ENCODE results near the gene RSBN1. TPM values are rescaled to one million over a fixed set of nuclear protein-coding genes. Genes with fewer than 3 reads are reported as not detected.

RSBN1 gene
- total and polyA plus RNA-seq, 10 of the 15 experiments (the other 5 are each of a cell fraction or from before 2014, with no cell fraction given), result 2.9 to 26.8 (median 11.5) TPM

GRCh38 chr1:113800487-113800886, 11.8 kb downstream of the RSBN1 start (continued):
- no peak for TF ChIP-seq POLR2AphosphoS2 (IDR thresholded peaks at IDR 0.05; ENCODE audit: low read depth, low read length)
- TF ChIP-seq MTA2 (IDR thresholded peaks at IDR 0.05; ENCODE audit: low read depth), result peak; percentile 61
- TF ChIP-seq SIX5 (IDR thresholded peaks at IDR 0.05; ENCODE audit: low read depth, low read length, severe bottlenecking), result no peak
- TF ChIP-seq SIN3A (IDR thresholded peaks at IDR 0.05; ENCODE audit: low read depth, low read length), result no peak

GRCh38 chr1:113797472-113797871, 14.8 kb downstream of the RSBN1 start:
- peaks cover 2% of the 10 kb centered on the region; the same call in 2 of the 3 replicates for H3K9me3 ChIP-seq (replicated peaks; ENCODE audit: control insufficient read depth, insufficient read depth, low read length)
- 63% methylated on average over 4 of the region's 4 CpGs for WGBS (ENCODE audit: insufficient coverage, insufficient replicate concordance, low lambda C conversion rate, missing lambda C conversion rate)
- ChIA-PET SMC1A (ENCODE audit: uncharacterized antibody, unreplicated experiment) (interaction anchor here (4.4 to 10.5 kb wide), 2 partner anchors 11 to 38 kb away, joined by 17 to 134 read pairs; partner anchors contain the start of gene PHTF1), POLR2A (interaction anchor here (2.5 to 8.2 kb wide), 2 partner anchors 10 to 13 kb away, joined by 7 to 40 read pairs; no protein-coding TSS in a partner anchor), RAD21 (ENCODE audit: unreplicated experiment) (no interaction called here), CTCF (no interaction called here)
- in situ Hi-C loops (cut with MboI), result no loop called here
- H3K27me3 ChIP-seq (replicated peaks in 1 of 2; ENCODE audit: control insufficient read depth in 2 of 2, insufficient read depth in 2 of 2, low read length in 1 of 2), result no peaks in the 10 kb centered on the region
- H3K36me3 ChIP-seq (ENCODE audit: control insufficient read depth in 2 of 2, insufficient read depth in 2 of 2, low read length in 1 of 2), result peaks cover 0 to 9% of the 10 kb centered on the region in 2 experiments; a peak in 2 of 4 replicates
- no peak overlapping the region for H3K9ac ChIP-seq (ENCODE audit: control insufficient read depth, insufficient read depth, low read length)
- no peak for DNase-seq (ENCODE audit: low read depth, low spot score)
- ATAC-seq, result no peak
- BruUV-seq (replicated peaks), result TSS peak; percentile 10
- no peak overlapping the region for H3K27ac ChIP-seq (ENCODE audit: control insufficient read depth, insufficient read depth)
- FAIRE-seq, result no peak
- H3K4me2 ChIP-seq (ENCODE audit: control insufficient read depth, insufficient read depth), result no peak overlapping the region
- no peak for TF ChIP-seq GATAD2B (conservative IDR thresholded peaks at IDR 0.05; ENCODE audit: low read depth)
- no peaks in the 10 kb centered on the region for H4K20me1 ChIP-seq (ENCODE audit: control insufficient read depth, insufficient read depth)
- H3K4me3 ChIP-seq, result no peak overlapping the region
- intact Hi-C loops (cut with micrococcal nuclease; ENCODE audit: unreplicated experiment), result no loop called here
- peaks cover 16% of the 10 kb centered on the region for H3K4me1 ChIP-seq (ENCODE audit: control insufficient read depth, insufficient read depth, low read length)
- H3K79me2 ChIP-seq (ENCODE audit: control insufficient read depth, insufficient read depth, low read length), result peaks cover 37% of the 10 kb centered on the region
- H2AFZ ChIP-seq (ENCODE audit: control insufficient read depth, low read depth, low read length), result no peak overlapping the region

Data from GM12878 (cell line).